HG03558 (cell line): ENCODE measurements around the gene PRMT3.
"Not testable (repeated sequence)": the region's sequence is repeated elsewhere in the genome, so short reads cannot be mapped to it uniquely, and the experiment has no call there.

Source experiments
- ATAC-seq: cut with Tn5 transposase; IDR thresholded peaks from one replicate; pipeline ENCODE4 v1.9.1; 2021; ENCODE audit warnings: moderate number of reproducible peaks; ENCODE audit not compliant: unreplicated experiment; ENCODE audit errors: extremely low read depth

Gene PRMT3

DNA sequence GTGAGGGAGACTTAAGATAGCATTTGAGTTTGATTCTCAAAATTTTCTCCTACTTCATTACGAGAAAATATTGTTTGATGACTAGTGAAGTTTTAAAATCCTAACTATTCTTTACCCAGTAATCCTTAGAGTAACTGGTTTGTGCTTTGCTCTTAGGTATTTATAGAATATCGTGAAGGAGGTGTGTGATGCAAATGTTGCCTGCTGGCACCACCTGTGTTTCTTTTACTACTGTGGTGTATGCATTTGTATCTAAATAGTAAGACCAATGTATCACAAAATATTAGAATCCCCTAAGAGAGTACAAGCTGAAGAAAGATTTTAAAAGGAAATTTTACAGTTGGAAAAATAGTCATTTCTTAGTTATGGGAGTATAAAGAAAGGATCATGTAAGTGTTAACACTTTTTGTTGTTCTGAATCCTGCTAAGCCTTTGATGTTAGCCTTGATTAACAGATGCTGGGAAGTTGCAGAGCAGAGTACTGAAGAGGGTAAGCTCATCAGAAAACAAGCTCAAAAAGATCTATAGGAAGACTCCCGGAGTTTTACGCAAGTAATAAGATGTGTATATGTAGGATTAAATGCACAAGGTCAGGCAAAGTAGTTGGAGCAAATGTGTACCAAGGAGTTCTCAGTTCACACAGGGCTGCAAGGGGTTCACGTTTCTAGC, 109.7 kb downstream of the PRMT3 start:
- no peak for ATAC-seq

DNA sequence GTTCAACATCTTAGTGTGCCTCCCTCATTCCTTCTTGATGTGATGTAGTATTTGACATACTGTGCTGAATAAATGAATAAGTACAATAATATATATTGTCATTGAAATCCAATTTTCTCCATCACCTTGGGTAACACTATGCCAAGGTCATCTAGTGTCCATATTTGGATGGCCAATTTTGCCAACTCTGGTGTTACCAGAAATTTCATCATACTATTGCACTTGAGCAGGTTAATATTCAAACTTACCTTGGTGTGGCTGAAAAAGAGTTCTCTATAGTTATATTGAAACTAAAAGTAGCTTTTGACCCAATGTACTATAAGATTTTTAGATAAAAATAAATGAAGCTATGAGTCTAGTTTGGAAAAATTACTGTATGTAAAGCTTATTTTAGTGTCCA, 113.7 kb downstream of the PRMT3 start:
- peak; percentile 73 for ATAC-seq

DNA sequence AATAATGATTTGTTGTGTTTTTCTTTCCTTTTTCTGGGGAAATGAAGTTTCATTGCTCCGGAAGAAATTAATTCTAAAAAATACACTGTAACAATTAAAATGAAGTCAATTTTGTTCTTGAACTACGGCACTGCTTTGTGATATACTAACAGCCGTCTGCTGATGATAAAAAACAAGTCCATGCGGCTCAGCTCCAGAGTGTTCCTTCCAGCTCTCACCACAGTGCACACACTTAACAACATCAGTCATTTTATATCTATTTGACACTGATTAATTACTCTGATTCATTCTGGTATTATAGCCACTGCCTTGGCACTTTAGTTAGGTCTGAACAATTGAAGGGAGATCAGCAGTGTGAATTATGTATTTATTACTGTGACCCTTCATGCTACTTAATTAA, 114.5 kb downstream of the PRMT3 start:
- no peak for ATAC-seq

DNA sequence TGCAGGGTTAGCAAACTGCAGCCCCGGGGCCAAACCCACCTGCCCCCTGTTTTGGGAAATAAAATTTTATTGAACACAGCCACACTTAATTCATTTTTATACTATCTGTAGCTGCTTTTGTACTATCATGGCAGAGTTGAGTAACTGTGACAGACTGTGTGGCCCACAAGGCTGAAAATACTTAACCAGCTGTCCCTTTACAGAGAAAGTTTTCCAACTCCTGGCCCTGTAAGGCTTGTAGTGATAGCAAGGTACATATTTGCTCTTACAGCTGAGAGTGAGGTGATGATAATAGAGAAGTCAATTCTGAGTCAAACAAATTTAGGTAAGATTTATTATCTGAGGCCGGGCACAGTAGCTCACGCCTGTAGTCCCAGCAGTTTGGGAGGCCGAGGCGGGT, 124.5 kb downstream of the PRMT3 start:
- ATAC-seq = no peak

DNA sequence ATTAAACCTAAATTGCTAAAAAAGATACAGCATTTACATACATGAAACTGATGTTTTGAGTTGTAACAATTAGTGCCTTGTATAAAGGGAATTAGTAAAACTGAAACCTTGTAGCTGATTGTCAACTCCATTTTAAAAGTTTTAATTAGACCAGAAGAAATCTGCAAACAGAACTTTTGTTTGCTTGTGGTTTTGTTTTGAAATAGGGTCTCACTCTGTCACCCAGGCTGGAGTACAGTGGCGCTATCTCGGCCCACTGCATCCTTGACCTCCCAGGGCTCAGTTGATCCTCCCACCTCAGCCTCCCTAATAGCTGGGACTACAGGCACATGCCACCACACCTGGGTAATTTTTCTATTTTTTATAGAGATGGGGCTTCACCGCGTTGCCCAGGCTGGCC, 125.4 kb downstream of the PRMT3 start:
- no peak for ATAC-seq

DNA sequence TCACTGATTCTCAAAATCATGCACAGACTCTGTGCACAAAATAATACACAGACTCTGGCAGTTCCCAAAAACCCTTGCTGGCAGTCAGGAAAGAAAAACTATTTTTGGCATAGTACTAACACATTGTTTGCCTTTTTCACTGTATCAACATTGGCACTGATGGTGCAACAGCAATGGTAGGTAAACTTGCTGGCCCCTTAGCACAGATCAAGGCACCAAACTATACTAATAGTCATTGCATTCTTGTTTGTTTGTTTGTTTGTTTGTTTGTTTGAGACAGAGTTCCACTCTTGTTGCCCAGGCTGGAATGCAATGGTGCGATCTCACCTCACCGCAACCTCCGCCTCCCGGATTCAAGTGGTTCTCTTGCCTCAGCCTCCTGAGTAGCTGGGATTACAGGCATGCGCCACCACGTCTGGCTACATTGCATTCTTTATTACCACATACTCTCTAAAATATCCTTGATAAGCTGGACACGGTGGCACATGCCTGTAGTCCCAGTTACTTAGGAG, 130.9 kb downstream of the PRMT3 start:
- ATAC-seq = no peak

DNA sequence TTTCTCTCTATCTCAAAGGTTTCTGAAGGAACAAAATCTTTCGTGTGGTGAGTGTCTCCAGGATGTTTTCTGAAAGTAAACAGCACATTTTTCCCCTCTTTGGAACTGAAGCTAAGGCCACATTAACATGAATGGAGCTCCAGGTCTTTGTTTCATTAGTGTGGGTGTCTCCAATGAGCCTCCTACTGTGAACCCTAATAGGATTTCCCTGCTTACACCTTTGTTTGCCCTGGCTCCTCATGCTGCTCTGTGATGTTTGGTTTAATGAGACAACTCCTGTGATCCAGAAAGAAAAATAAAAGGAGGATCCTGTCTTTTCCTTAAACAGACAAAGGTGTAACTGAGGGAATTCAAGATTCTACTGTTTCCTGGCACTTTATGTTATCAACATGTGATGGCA, 135.0 kb downstream of the PRMT3 start:
- ATAC-seq = no peak

DNA sequence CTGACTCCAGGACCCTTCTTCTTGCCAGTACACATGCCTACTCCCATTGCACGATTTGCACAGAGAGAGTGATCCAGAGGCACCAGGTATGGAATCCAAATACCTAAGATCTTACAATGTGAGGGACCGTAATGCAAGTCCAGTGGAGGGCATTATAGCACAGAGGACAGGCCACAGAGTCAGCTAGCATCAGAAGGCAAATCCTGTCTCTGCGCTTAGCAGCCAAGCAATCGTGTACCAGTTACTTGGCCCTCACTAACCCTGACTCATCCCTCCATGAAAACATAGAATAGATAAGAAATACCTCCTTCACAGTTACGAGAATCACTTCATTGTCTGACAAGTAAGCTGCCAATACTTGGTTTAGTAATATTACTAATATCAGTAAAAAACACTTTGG, 142.2 kb downstream of the PRMT3 start:
- ATAC-seq = no peak

DNA sequence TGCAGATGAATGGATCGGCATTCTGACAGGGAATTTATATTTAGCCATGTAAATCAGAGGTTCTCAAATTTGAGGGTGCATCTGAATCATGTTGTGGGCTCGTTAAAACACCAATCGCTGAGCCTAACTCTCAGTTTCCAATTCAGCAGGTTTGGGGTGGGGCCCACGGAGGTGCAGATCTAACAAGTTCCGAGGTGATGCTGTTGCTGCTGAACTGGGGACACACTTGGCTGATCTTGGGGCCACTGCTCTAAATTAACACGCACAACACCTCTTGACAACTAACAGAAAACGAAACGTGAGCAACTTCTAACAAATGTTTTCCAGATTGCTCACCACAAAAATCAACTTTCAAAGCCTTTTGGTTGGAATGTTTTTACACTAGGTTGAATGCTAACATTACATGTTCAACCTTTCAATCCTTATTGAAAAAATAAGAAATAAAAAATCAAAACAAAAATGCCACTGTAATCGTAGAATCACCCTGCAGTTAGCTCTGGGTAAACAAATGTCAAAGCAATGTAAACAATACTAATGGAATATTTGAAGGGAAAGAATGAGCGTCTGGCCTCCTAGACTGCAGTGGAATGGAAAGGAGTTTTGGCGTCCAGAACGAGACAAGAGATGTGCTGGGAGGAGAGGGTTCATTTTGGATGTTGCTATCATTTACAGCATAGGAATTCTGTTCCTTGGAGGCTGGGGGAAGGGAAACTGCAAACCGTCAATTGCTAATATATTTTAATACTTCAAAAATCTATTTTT, 143.6 kb downstream of the PRMT3 start:
- no peak for ATAC-seq

DNA sequence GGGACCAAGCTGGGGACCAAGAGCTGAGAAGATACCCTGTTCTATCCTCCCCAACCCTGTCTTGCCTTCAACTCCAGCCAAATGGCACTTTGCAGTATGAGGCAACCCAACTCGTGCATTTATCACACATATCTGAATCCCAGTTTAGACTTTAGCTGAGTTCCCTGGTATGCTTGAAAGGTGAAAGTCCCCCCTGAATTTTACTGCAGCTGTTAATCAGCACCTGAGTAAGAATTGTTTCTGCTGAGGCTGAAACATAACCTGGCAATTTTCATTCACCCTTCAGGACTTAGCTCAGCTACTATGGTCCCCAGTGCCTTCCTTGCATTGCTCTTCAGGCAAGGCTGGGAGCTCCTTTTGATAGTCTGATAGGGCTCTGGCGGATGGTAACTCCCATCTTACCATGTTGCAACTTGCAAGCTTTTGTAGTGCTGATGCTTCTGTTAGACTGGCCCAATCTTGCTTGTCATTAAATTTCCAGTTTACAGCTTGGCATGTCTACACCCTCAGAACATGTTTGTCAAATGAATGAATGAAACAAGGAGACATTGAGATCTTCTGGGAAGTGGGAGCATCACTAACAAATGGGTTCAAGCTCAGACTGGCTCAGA, 147.9 kb downstream of the PRMT3 start:
- ATAC-seq = no peak

DNA sequence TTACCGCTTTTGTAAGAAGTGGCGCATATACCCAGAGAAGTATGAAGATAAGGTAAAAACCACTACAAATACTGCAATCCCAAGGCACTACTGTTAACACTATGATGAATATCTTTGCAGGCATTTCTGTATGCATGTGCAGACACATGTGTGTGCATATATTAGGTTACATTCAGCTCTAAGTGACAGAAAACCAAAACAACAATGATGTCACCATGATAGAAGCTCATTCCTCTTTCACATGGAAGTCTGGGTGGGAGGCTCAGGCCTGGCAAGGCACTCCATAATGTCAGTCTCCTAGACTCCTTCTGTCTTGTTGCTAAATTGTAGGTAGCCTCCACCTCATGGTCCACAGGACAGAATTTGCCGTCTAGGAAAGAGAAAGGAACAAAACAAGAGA, 148.8 kb downstream of the PRMT3 start:
- no peak for ATAC-seq

DNA sequence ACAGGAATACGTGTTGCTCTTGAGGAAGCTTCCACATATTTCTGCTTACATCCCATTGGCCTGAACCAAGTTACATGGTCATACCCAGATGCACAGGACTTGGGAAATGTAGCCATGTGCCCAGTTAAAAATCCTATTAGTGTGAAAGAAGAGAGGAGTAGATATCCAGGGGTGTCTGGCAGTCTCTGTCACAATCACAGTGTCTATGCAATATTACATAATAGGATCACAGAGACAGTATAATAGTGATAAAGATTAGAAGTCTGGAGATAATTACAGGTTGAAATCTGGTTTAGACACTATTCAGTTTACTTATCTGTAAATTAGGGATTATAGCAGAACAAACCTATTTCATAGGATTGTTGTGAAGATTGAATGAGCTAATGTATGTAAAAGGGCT, 149.3 kb downstream of the PRMT3 start:
- ATAC-seq = no peak

DNA sequence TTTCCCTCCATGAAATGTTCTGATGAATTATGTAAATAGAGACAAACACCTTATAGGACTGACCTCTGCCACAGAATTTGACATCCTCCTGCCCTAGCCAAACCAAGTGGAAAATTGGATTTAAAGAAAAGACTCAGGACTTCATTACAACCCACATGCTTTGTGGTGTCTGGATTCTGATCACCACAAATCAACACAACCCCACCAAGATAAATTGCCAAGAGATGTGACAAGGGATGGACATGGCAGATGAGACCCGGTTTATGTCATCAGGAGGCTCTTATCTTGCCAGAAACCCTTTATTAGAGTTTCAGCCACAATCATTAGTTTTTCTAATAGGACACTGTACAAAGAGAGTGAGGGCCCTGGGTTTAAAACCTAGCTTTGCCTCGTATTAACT, 154.0 kb downstream of the PRMT3 start:
- no peak for ATAC-seq

DNA sequence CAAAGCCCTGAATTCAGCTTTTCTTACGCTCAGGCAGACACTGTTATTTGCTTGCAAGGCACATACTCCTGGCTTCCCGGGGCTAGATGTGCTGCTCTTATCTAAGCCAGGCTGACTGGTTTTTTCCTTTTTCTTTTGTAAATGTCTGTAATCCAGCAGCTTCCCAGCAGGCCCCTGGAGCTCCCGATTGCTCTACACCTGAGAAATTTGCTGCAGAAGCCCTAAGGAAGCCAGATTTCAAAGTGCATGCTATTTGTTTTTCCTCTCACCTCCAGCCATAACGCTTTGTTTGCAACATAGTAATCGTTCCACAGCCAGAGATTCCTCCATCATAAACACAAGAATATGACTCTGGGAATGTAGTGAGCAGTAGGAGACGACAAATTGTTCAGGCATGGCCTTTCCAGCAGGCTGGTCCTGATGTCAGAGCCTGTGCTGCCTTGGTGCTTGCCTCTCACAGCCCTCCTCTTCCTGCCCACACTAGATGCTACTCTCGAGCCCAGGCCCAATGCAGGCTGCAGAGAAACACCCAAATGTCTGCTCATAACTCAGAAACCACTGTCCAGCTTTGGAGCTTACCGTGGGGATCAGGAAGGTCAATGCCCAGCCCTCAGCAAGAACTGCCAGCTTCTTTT, 157.2 kb downstream of the PRMT3 start:
- ATAC-seq = no peak

DNA sequence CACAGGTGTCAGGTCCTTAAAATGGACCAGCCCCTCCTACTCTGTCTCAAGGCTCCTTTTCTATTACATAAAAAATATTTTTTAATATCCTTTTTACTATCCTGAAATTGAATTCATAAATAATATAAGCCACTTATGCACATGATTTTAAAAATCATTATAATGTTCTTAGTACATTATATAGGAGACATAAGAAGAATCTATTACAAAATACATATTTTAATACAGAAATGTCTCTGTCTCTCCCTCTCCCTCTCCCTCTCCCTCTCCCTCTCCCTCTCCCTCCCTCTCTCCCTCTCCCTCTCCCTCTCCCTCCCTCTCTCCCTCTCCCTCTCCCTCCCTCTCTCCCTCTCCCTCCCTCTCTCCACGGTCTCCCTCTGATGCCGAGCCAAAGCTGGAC, 159.9 kb downstream of the PRMT3 start:
- ATAC-seq = no peak

DNA sequence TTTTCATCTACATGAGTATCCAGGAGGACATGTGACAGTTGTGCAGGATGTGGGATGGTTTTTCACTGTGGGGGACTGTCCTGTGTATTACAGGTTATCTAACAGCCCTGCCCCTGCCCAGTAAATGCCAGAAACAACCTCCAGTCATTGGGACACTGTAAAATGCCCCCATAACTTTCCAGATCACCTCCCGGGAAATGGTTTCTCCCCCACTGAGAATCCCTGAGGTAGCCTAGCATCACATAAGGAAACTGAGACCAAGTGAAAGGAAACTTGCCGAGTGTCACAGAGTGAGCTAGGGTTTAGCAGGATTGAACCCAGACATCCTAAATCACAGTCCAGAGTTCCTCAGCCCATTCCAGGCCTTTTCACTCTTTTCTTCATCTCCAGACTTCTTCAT, 163.6 kb downstream of the PRMT3 start:
- no peak for ATAC-seq

DNA sequence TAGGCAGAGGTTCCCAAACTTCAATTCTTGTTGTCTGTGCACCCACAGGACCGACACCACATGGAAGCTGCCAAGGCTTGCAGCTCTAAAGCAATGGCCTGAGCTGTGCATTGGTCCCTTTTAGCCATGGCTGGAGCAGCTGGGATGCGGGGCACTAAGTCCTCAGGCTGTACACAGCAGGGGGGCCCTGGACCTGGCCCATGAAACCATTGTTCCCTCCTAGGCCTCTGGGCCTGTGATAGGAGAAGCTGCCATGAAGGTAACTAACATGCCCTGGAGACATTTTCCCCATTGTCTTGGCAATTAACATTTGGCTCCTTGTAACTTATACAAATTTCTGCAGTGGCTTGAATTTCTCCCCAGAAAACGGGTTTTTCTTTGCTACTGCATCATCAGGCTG, 168.3 kb downstream of the PRMT3 start:
- ATAC-seq = no peak

DNA sequence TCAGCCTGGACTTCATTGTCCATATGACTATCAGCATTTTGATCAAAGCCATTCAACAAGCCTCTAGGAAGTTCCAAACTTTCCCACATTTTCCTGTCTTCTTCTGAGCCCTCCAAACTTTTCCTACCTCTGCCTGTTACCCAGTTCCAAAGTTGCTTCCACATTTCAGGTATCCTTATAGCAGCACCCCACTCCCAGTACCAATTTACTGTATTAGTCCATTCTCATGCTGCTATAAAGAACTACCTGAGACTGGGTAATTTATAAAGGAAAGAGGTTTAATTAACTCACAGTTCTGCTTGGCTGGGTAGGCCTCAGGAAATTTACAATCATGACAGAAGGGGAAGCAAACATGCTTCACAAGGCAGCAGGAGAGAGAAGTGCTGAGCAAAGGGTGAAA, 168.9 kb downstream of the PRMT3 start:
- ATAC-seq = not testable (repeated sequence)

DNA sequence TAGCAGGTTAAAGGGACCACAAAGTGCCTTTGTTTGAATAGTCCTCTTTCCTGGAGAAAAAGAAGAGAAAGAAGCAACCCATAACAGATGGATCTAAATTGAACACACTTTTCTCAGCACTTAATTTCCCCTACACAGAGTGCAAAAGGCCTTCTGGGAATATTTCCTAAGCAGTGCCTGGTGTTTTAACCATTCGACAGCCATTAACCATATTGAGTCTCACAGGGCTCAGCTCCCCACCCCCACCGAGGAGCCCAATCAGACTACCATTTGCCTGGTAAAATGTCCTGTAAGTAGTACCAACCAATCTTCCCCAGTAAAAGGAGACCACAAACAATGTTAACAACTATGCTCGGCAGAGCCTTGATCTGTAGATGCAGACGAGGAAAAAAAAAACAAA, 171.2 kb downstream of the PRMT3 start:
- ATAC-seq = no peak
